HG02571 (cell line): ENCODE measurements around the gene SCD5.
"Not testable (repeated sequence)": the region's sequence is repeated elsewhere in the genome, so short reads cannot be mapped to it uniquely, and the experiment has no call there.

Experiments
- ATAC-seq: cut with Tn5 transposase; IDR thresholded peaks from one replicate; pipeline ENCODE4 v1.9.1; 2021; ENCODE audit warnings: mild to moderate bottlenecking, moderate library complexity; ENCODE audit not compliant: unreplicated experiment

The SCD5 gene

DNA sequence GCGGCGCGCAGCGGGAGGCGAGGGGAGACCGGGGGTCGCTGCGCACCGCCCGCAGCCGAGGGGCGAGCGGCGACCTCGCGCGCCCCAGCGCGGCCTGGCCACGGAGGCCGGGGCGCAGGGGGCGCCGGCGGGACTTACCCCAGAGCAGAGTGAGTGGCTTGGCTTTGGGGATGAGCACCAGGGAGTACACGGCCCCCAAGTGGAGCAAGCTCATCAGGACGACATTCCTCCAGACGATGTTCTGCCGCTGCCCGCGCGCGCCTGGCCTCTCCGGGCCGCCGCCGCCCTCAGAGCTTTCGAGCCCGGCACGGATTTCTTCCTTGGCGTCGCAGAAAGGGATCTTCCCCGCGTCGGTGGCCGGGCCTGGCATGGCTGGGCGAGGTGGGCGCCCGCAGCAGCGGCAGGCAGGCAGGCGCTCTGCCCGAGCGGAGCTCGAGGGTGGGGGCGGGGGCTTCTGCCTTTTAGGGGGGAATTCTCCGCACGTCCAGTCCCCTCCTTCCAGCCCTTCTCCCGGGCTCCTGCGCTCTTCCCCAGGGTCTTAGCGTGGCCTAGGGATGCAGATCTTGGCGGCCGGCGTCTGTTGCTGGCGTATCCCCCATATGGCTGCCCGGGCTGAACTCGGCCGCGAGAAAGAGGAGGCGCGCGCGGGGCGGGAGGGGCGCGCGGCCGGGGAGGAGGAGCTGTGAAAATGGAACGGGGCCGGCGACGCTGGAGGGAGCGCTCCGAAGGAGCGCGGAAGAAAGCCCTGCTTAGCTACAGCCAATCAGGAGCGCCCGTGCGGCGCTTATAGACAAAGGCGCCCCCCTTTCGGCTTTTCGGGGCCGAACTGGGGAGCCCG is at the start of gene SCD5:
SCD5 (minus strand) TSS at position 629 of the 838 bp plus-strand sequence; CDS start at position 370, 259 bp downstream.
- peak; percentile 90 for ATAC-seq

DNA sequence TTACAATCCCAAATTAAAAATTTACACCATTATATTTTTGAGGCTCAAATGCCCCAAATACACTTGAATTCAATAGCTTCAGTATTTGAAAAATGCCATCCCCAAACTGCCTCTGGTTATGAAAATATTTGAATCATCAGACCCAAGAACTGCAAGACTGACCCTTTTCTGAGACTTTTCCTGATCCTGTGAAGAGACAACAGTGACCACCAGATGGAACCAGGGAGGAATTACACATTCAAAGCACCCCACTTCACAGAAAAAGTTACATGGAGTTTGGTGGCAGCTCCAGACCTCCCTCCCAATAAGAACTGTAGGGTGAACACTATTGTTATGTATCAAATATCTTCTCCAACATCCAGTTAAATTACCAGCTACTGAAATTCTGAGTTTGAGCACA is 44.0 kb upstream of the SCD5 start:
- no peak for ATAC-seq

DNA sequence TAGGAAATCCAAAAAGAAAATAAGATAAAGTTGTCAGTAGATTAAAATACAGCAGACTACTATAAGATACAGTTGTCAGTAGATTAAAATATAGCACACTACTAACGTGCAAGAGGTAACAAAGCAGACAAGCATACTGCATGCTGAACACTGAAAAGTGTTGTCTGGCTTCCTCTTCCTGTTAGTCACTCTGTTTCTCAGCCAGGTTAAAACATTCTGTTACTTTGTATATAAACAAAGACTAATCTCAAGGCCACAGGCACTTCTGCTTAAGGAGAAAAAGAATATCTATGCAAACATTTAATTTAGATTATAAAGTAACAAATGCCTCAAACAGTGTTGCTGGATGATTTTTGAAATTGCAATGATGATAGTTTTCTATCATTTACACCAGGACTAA is 41.0 kb upstream of the SCD5 start:
- no peak for ATAC-seq

DNA sequence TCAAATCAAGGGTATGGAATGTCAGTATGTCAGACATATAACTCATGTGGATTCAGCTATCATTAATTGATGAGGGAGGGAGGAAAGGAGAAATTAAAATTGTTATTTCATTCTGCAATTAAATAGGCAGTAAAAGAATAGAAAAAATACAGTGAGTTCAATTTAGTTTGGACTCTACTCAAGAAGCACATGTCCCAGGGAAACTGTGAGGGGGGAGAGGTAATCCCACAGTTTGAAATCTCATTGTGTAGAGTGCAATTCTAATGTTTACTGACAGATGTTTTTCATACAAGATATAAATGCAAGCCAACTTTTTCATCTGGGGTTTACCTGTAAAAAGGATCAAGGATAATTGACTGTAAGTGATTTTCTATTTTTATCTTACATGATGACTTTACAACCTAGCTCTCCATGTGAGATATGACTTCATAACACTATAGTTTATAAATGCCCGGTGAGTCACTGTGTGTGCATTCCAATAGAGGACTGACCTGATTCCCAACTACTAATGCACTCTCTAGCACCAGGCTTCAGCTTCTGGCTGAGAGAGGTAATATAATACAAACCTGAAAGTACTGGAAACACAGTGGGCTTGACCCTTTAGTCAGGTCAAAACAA is 35.2 kb upstream of the SCD5 start:
- no peak for ATAC-seq

DNA sequence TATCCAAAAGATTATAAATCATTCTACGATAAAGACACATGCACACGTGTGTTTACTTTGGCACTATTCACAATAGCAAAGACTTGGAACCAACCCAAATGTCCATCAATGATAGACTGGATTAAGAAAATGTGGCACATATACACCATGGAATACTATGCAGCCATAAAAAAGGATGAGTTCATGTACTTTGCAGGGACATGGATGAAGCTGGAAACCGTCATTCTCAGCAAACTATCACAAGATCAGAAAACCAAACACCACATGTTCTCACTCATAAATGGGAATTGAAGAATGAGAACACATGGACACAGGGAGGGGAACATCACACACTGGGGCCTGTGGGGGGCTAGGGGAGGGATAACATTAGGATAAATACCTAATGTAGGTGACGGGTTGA is 34.5 kb upstream of the SCD5 start:
- not testable (repeated sequence) for ATAC-seq

DNA sequence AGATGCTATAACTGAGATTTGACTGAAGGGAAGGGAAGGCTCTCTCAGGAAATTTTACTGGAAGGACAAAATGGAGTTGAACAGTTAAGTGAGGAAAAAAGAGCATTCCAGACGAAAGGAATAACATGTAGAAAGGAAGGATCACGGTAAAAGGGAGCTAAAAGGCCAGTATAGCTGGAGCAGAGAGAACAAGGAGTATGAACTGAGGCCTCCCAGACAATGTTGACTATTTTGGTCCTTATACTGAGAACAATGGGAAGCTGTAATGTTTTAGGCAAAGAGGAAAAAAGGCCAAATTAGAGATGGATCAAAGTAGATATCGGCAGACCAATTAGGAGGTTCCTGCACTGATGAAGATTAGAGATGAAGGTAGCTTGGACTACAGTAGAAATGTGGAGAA is 26.8 kb upstream of the SCD5 start:
- ATAC-seq: no peak

DNA sequence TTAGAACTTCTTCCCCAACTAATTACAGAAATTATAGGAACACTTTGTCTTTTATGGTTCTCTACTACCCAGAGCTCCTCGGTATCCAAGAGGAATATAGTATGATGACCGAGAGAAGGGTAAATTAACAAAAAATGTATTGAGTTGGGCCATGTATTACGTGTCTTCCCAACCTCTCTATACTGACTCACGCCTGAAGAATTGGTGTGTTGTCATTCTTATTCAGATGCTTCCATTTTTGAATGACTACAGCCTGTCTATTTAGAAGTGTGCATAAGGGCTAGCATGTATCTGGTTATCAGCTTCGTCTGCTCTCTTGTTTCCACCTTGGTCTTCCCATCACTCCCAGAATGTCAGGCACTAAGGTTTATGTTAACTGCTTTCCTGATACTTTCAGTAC is 24.5 kb upstream of the SCD5 start:
- ATAC-seq: no peak

DNA sequence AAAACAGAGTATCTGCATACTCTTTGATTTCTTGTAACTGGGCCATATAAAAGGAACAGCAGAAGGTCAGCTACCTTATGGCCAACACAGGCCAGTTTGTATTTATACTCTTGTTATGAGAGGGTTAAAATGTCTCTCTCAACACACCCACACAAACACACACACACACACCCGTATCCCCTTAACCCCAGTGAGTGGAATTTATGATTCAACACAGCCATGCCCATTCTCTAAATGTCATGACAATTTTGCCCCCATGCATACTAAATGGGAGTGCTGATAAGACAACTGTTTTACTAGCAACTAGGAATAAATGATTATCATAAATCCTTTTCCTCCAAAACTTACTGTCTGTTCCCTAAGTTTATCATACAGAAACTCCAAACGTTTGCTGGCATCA is 22.1 kb upstream of the SCD5 start:
- no peak for ATAC-seq

DNA sequence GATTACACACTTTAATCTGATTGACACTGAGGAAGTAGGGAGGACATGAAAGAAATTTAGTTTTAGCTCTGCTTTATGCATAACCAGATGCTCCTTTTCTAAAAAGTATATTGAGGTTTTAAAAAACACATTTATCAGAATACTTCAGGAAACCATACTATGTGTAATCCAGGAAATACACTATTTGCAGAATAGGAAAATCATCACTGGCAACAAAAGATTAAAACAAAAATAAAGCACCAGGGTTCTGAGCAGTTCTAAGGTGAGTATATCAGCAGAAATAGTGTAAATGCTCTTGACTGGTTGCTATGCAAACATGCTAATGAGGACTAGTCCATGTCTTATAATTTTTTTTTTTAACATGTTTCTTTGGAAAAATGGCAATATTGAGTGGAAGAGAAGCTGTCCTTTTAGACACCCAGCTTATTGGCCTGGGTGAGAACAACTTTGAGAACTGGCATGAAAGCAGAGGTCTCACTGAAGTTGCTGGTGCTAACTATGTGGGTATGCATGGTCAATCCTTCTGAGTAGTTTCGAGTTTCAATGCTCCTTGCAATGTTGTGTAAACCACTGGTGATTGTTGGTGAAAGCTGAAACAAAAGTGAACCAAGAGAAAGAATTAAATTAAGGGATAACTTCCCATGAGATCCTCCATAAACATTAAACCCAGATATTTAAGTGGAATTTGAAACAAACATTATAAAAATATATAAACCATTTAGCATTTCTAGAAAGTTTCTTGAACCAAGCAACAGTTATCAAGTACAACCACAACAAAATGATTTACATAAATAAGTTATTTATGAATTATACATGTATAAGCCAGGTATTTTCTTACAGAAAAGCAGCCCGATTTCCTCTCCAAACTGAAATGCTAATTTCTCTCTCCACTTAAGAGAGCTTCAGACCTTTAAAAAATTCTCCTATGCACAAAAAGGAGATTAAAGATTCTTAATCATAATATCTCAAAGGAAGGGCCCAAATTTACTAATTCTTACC is 20.4 kb upstream of the SCD5 start:
- ATAC-seq: no peak

DNA sequence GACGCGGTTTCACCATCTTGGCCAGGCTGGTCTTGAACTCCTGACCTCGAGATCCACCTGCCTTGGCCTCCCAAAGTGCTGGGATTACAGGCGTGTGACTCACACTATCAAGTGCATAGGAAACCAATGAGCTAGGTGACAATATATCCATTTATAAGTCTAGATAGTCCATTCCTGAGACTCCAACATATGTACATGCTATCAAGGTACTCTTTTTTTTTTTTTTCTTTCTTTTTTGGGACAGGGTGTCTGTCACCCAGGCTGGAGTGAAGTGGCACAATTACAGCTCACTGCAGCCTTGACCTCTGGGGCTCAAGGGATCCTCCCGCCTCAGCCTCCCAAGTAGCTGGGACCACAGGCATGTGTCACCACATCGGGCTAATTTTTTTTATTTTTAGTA is 18.3 kb upstream of the SCD5 start:
- not testable (repeated sequence) for ATAC-seq

DNA sequence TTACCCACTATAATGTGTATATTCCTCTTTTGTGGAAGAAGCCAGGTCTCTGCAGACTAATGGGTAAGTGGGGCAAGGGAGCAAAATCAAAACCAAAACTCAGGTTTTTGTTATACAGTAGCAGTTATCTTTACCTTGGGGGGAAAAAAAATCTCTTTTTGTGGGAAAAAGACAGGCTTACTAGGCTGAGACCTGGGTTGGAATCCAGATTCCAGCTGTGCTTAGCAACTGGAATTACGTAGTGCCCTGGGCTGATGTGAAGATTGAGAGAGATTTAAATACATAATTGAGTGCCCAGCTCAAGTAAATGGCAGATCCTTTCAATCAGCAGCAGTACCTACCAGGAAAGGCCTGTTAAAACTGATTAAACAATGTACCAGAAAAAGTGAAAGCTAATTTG is 15.4 kb upstream of the SCD5 start:
- ATAC-seq: no peak

DNA sequence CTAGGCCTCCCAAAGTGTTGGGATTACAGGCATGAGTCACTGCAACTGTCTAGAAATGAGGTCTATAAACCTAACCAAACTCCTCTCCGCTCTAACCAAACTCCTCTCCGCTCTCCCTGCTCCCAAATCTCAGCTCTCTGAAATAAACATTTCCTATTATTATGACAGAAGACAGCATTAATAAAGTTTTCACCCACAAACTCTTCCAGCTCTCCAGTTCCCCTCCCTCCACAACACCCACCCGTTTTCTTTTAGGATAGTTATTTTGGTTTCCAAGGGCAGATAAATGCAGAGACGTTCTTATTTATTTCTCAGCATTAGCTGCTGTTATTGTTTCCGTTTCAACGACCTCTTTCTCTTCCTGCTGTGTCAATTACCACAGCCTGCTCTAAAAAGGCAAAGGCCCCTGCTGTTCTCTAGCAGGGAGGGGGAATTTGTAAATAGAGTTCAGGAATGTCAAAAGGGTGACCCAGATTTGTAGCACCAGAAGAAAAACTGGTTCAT is 13.3 kb upstream of the SCD5 start:
- no peak for ATAC-seq

DNA sequence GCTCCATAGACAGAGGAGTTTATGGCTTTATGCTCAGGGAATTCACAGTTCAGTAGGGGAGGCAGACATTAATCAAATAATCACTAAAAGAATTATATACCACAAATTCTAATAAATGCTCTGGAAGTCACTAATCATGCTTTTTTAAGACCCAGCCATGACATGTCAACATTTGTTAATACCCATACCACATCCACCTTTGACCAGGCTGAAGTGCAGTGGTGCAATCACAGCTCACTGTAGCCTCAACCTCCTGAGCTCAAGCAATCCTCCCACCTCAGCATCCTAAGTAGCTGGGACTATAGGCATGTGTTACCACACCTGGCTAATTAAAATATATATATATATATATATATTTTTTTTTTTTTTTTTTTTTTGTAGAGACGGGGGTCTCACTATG is 12.8 kb upstream of the SCD5 start:
- no peak for ATAC-seq

DNA sequence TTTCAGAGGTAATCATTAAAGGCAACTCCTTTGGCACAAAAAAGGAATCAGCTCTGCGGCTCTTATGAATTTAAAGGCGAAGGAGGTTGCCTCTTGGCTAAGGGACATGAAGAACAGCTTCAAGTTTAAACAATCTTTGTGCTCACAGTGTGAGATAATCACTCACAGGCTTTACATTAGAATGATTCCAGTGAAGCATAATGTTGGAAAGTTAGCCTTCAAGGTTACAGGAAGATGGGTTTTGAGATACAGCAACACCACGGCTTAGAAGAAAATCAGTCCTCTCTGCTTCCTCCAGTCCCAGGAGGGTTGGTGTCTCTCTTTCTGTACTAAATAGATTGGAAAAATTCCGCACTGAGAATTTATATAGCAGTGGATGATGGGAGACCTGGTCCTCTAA is 11.6 kb upstream of the SCD5 start:
- ATAC-seq: no peak

DNA sequence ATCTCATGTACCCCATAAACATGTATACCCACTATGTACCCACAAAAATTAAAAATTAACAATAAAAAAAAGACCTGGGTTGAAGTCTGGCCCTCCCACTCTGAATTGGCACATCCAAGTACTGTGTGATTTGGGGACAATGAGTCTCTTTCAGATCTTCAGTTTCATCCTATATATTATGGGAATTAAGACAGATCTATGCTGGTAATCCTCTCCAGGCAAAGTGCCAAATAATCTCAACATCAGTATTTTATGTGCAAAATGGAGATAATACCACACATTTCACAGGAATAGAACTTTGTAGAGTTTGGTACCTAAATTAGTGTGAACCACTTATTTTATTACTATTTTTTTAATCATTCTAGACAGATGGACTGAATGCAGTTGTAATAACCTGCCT is 11.0 kb upstream of the SCD5 start:
- no peak for ATAC-seq

DNA sequence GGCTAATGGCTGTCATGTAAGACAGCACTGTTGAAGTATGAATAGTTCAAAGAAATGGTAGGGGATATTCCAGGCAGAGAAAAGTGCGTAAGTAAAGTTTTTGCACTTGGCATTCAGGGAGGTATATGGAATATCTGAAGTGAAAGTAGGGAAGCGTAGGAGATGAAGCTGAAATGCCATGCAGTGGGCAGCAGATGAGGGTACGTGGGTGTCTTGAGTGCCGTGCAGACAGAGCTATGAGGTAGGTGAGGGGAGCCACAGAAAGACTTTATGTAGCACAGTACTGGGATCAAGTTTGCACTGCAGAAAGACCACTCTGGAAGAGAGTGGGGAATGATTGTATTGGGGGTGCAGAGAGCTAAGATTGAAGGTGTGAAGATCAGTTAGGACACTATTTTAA is 5.2 kb upstream of the SCD5 start:
- no peak for ATAC-seq

DNA sequence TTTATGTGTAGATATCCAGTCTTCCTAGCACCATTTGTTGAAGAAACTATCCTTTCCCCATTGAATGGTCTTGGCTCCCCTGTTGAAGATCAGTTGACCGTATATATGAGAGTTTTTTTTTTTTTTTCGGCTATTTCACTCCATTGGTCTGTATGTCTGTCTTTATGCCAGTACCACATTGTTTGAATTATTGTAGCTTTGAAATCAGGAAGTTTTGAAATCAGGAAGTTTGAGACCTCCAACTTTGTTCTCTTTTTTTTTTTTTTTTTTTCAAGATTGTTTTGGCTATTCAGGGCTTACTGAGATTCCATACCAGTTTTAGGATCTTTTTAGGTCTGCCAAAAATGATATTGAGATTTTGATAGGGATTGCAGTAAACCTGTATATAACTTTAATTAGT is 4.3 kb upstream of the SCD5 start:
- no peak for ATAC-seq

DNA sequence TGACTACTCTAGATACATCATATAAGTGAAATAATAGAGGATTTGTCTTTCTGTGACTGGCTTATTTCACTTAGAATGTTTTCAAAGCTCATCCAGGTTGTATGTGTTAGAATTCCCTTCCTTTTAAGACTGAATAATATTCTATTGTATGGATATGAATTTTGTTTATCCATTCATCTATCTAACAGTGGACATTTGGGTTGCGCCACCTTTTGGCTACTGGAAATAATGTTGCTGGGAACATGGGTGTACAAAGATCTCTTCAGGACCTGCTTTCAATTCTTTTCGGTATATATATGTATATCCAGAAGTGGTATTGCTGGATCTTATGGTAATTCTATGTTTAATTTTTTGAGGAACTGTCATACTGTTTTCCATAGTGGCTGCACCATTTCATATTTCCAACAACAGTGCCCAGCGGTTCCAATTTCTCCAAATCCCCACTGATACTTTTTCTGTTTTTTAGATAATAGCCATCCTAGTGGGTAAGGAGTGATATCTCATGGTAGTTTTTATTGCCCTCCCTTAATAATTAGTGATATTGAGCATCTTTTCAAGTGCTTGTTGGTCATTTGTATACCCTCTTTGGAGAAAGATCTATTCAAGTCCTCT is 3.4 kb upstream of the SCD5 start:
- ATAC-seq: no peak

DNA sequence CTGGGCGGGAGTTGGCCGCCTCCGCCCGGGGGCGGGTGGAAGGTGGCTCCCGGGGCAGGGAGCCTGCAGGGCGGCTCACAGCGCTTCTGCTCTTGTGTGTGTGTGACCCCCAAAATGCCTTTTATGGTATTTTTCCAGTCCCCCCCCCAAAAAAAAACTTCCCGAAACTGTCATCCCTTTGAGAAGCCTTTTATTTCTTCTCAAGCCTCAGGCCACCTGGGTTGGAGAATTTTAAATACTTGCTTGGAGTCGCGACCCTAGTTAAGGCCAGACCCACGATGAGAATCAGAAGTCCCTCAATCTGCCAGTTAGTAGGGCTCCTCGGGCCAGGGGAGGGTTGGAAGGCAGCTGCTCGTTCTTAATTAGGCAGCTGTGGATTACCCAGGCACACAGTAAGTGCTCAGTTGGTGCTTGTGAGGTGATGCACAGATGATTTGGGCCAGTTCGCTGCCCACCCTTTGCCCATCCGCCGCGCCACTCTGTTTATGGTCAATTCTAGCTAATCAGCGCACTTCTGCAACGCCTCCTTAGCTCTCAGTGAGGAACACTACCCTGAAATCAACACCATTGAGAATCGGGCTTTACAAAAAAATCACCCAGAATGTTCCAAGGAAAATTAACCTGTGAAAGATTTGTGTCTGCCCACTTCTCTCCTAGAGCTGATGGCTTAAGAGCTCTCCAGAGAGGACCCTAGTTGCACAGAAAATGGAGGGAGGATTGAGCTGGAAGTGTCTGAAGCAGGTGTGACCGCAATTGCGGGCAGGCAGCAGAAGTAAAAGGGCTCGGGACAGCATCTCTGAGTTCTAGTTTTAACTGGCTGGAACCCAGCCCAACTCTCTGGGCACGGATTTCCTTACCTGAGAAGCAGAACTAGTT is 648 bp upstream of the SCD5 start:
- ATAC-seq: no peak
